Activated CD4-positive, alpha-beta T cell treated with anti-CD3 and anti-CD28 coated beads for 36 hours (primary cell): ENCODE data around the gene PRCD. TPM values are rescaled to one million over a fixed set of nuclear protein-coding genes. Genes with fewer than 3 reads are reported as not detected.

Experiments
- ATAC-seq: fragments of 200-7000 bp; cut with Tn5 transposase; one replicate; pipeline ENCODE4 v1.10.0; 2021; ENCODE audit warnings: mild to moderate bottlenecking, moderate library complexity
- CTCF ChIA-PET: fragments of 350-600 bp; sonication (Branson Sonifier 250); formaldehyde crosslinking; loops from one replicate; lab custom pipeline; 2021; ENCODE audit warnings: antibody characterized with exemption; lab: Charles Lee
- POLR2A ChIA-PET: fragments of 350-600 bp; sonication (Branson Sonifier 250); formaldehyde crosslinking; loops from one replicate; lab custom pipeline; 2021; ENCODE audit warnings: antibody characterized with exemption, inconsistent platforms; lab: Charles Lee
- DNase-seq: peaks from one replicate; pipeline ENCODE4 v3.0.0-alpha.2; 2020
- H3K27ac Mint-ChIP-seq: one replicate; pipeline ENCODE4 v1.8.0; 2021; ENCODE audit warnings: mixed read lengths
- H3K27me3 Mint-ChIP-seq: one replicate; pipeline ENCODE4 v1.8.0; 2021; ENCODE audit warnings: mixed read lengths
- H3K36me3 Mint-ChIP-seq: one replicate; pipeline ENCODE4 v1.8.0; 2021; ENCODE audit warnings: low read depth, mixed read lengths
- H3K4me1 Mint-ChIP-seq: one replicate; pipeline ENCODE4 v1.8.0; 2021; ENCODE audit warnings: mixed read lengths
- H3K4me3 Mint-ChIP-seq: one replicate; pipeline ENCODE4 v1.8.0; 2021; ENCODE audit warnings: mild to moderate bottlenecking, moderate library complexity, mixed read lengths
- H3K9me3 Mint-ChIP-seq: one replicate; pipeline ENCODE4 v1.8.0; 2021; ENCODE audit warnings: low read depth, mixed read lengths
- intact Hi-C, 2 experiments: fragments of 100-400 bp; cut with DNase I in 1 of 2; cut with micrococcal nuclease in 1 of 2; formaldehyde crosslinking; loops; one replicate each; pipeline versions ENCODE4 v1.14.2 to v1.15.1; 2022 to 2024; cut with DNase I, micrococcal nuclease
- total RNA-seq, 2 experiments: library from RNA; stranded (reverse); gene quantifications; one replicate each; pipeline ENCODE4 v1.2.3, GENCODE V29; 2021

The PRCD gene, protein sequence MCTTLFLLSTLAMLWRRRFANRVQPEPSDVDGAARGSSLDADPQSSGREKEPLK
- not detected for total RNA-seq

DNA sequence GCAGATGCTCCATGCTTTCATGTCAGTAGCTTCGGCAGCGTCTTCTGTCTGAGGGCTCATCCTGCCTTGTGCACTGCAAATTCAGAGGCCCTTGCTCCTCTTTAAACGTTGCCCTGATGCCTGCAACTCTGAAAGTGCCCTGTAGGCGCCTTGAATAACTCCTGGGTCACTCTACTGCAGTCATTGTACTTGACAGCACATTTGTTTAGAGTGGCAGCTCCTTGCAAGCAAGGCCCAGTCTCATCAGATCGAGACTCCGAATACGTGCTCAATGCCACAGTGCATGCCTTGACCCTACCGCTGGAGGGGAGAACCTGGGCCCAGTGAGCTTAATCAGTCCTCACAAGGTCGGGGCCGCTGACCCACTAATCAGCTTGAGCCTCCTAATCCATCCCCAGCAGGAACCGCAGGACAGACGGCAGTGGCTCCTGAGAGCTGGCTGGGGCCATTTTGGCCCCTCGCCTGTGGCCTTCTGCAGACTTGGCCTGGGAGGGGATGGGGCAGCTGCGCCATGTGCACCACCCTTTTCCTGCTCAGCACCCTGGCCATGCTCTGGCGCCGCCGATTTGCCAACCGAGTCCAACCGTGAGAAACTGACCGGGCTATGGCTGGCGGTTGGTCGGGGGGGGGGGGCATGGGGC lies at the start of gene PRCD:
PRCD (plus strand) TSS at position 414 of the 641 bp plus-strand sequence; CDS start at position 512, 98 bp downstream.
- ChIA-PET POLR2A (no interaction called here), CTCF (interaction anchor here (0.7 to 2.9 kb wide), 6 partner anchors 12 to 237 kb away, joined by 3 to 12 read pairs (median 3); no protein-coding TSS in a partner anchor)
- no peak within 1 kb of the TSS for H3K4me3 Mint-ChIP-seq
- no peaks in the 10 kb centered on the region for H3K9me3 Mint-ChIP-seq
- intact Hi-C loops, result no loop called here
- no peak within 1 kb of the TSS for H3K27ac Mint-ChIP-seq
- peaks cover 42% of the 10 kb centered on the region for H3K27me3 Mint-ChIP-seq
- no peaks in the 10 kb centered on the region for H3K36me3 Mint-ChIP-seq
- no peaks in the 10 kb centered on the region for H3K4me1 Mint-ChIP-seq
- ATAC-seq (no peak), DNase-seq (no peak)

DNA sequence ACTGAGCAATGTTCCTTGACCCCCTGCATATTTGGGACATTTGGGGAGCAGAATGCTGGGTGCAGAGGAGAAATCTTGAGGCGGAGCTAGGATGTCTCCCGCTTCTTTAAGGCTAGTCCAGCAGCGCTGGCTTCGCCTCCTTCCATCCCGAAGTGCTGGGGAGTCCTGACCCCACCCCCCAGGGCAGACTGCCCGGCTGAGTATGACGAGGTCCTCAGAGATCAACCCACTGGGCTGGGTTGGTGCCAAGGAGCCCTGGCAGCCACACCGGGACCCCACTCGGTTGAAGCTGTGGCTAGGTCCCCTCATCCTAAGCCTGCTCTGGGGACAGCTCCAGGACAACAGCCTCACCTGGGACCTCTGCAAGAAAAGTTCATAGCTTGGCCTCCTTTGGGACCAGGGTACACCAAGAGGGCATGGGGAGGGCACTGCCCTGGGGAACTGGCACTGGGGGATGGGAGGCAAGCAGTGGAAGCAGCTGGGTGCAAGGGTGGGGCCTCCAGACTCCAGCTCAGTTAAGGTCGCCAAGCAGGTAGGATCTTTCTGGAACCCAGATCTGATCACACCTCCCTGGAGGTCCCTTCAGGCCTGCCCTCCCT lies 49.6 kb upstream of the PRCD start:
- intact Hi-C loops, result no loop called here
- H3K4me3 Mint-ChIP-seq, result no peak overlapping the region
- peaks cover 6% of the 10 kb centered on the region for H3K36me3 Mint-ChIP-seq
- POLR2A ChIA-PET, result no interaction called here
- no peaks in the 10 kb centered on the region for H3K9me3 Mint-ChIP-seq
- H3K4me1 Mint-ChIP-seq, result peaks cover 27% of the 10 kb centered on the region
- DNase-seq (no peak), ATAC-seq (no peak)
- CTCF ChIA-PET, result interaction anchor here (0.8 to 1.4 kb wide), 2 partner anchors 12 to 23 kb away, joined by 3 to 4 read pairs; partner anchors contain the start of gene AANAT
- H3K27me3 Mint-ChIP-seq, result no peaks in the 10 kb centered on the region
- H3K27ac Mint-ChIP-seq, result no peak overlapping the region

DNA sequence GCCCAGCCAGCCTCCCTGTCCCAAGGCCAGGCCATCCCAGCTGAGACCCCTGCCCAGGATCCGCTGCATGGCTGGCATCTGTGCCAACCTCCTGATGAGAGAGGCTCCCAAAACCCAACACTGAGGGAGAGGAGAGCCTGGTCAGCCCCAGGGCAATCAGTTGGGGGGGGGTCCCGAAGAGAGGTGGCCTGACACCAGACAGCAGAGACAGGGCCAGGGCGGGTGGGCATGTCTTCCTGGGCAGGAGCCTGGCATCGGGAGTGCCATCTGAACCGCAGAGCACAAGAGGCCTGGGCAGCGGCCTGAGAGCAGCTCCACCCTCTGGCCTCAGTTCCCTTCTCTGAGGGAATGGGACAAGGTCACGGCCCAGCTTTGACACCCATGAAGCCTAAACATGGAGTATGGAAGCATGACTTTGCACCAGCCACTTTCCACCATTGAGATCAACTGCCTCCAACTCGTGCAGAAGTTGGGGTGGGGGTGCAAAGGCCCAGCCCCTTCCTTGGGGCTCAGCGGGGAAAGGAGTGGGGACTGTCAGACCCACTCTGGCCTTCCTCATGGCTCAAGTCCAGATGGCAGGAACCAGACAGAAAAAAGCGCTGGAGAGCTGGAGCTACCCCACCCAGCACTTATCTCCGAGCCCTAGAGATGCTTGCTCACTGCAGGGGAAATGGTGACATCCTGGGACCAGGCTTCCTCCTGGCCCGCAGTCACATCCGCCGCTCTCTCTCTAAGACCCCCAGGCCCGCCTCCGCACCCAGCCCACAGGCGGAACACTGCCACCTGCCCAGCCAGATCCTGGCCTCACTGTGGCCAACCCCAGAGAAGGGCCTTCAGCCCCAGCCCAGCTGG lies 48.3 kb upstream of the PRCD start:
- Mint-ChIP-seq H3K4me3 (no peak overlapping the region), H3K4me1 (peaks cover 27% of the 10 kb centered on the region), H3K27ac (peak overlapping the region; percentile 78), H3K36me3 (peaks cover 3% of the 10 kb centered on the region), H3K9me3 (no peaks in the 10 kb centered on the region), H3K27me3 (no peaks in the 10 kb centered on the region)
- POLR2A ChIA-PET, result no interaction called here
- no peak for DNase-seq
- CTCF ChIA-PET, result interaction anchor here (0.8 to 1.5 kb wide), 6 partner anchors 8 to 475 kb away, joined by 3 to 6 read pairs (median 5); partner anchors contain the start of gene UBE2O
- ATAC-seq, result no peak
- intact Hi-C loops, result no loop called here

DNA sequence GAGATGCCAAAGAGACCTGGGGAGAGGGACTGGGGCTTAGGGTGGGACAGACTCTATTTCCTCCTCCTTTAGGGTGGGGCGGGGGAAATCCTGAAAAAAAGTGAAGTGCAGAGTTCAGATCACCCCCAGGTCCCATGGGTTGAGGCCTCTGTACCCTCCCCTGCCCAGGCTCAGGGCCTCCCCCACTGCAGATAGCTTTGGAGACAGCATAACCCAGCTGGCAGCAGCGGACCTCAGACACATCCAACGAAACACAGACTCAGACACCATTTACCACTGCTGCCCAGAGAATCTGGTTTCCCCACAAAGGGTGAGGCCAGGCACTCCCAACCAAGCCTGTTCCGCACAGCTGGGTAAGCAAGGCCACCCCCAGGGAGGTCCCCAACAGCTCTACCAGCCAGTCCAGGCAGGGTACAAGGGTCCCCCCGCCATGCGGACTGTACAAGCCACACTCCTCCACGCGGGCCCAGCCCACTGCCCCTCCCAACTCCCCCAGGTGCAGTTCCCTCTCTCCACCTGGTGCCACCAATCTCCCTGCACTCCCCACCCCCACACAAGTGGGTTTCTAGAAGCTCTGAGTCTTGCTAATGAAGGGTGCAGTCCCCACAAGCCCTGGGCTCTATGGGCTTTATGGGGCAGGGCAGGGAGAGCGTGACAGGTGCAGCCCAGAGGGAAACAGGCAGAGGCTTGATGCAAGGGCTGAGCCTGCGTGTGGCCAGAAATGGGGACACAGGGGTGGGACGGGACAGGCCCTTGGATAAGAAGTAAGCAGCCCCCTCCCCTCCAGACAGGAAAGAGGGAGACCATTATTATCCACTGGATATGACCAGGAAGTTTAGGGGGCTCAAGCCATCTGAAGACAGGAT lies 47.5 kb upstream of the PRCD start:
- DNase-seq (peak; percentile 52), ATAC-seq (peak; percentile 47)
- ChIA-PET CTCF (interaction anchor here (0.6 to 2.7 kb wide), 15 partner anchors 7 to 132 kb away, joined by 3 to 14 read pairs (median 6); partner anchors contain the start of genes AANAT and UBE2O), POLR2A (interaction anchor here (0.6 to 1.1 kb wide), 2 partner anchors 15 to 65 kb away, joined by 3 read pairs; no protein-coding TSS in a partner anchor)
- Mint-ChIP-seq H3K27me3 (no peaks in the 10 kb centered on the region), H3K36me3 (peaks cover 6% of the 10 kb centered on the region), H3K27ac (peak overlapping the region; percentile 81), H3K9me3 (no peaks in the 10 kb centered on the region), H3K4me1 (peaks cover 31% of the 10 kb centered on the region), H3K4me3 (peak overlapping the region; percentile 48)
- intact Hi-C loops, result no loop called here

DNA sequence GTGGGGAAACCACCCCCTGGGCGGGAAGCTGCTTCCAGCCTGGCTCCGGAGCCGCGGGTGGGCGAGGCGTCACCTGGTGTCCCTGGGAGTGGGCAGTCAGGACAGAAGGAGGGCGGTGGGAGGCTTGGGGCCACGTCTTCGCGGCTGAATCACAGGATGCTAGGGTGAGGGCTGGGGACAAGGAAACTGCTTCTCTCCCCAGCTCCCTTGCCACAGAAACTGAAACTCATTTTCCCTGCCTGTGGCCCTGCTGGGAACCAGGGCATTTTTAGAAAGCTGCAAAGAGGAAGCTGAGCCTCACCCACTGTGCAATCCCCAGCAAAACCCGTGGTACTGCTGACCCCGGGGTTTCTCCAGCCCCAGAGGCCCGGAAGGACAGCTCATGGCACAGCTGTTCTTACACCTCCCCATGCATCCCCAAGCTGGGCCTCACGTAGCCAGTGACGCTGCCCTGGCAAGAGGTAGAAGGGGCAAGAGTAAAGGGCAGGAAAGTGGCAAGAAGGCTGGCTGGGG lies 46.8 kb upstream of the PRCD start:
- CTCF ChIA-PET, result interaction anchor here (0.7 to 2.7 kb wide), 12 partner anchors 9 to 891 kb away, joined by 3 to 14 read pairs (median 6); partner anchors contain the start of gene AANAT
- Mint-ChIP-seq H3K27me3 (no peaks in the 10 kb centered on the region), H3K36me3 (peaks cover 2% of the 10 kb centered on the region), H3K27ac (peak overlapping the region; percentile 81), H3K4me1 (peaks cover 34% of the 10 kb centered on the region), H3K9me3 (no peaks in the 10 kb centered on the region), H3K4me3 (peak overlapping the region; percentile 48)
- intact Hi-C loops, result loop anchor here in 1 of 2 experiments (1.0 kb wide), 1 partner anchor 8 kb away; the partner anchor contains the start of gene RHBDF2
- ATAC-seq (peak; percentile 80), DNase-seq (peak; percentile 78)
- POLR2A ChIA-PET, result interaction anchor here (0.6 to 1.1 kb wide), 2 partner anchors 14 to 64 kb away, joined by 3 read pairs; no protein-coding TSS in a partner anchor

DNA sequence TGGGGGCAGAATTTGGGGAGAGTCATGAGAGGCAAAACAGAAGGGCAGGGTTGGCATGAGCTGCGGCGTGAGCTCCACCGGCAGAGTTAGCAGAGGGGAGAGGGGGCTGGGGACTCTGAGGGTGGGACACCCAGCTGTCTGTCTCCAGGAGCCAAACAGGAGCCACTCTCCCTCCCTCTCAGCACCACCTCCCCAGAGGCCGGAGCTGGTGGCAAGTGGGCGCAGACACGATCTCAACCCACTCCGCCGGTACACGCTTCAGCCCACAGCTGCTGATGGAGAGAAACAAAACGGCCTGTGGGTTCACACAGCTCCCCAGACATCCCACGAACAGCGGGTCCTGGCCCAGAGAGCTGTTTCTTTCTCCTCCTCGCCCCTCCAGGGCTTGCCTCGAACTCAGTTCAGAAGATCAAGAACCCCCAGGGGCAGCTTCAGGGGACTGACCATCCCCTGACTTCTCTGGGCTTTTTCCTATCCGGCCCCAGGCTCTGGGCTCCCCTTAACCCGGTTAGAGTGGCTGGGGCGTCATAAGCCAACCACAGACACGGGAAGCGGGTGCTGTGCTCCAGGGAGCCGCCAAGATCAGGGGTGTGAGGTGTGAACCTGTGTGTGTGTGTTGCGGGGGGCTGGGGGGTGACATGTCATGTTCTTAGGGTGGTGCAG lies 46.2 kb upstream of the PRCD start:
- DNase-seq (peak; percentile 35), ATAC-seq (peak; percentile 10)
- H3K9me3 Mint-ChIP-seq, result no peaks in the 10 kb centered on the region
- POLR2A ChIA-PET, result interaction anchor here (0.6 to 1.1 kb wide), 2 partner anchors 14 to 1437 kb away, joined by 3 to 4 read pairs; no protein-coding TSS in a partner anchor
- H3K27me3 Mint-ChIP-seq, result no peaks in the 10 kb centered on the region
- H3K27ac Mint-ChIP-seq, result peak overlapping the region; percentile 81
- peaks cover 37% of the 10 kb centered on the region for H3K4me1 Mint-ChIP-seq
- H3K4me3 Mint-ChIP-seq, result peak overlapping the region; percentile 48
- intact Hi-C loops, result loop anchor here in 1 of 2 experiments (1.0 kb wide), 1 partner anchor 8 kb away; the partner anchor contains the start of gene RHBDF2
- peaks cover 2% of the 10 kb centered on the region for H3K36me3 Mint-ChIP-seq
- CTCF ChIA-PET, result interaction anchor here (0.5 to 2.7 kb wide), 12 partner anchors 8 to 891 kb away, joined by 3 to 14 read pairs (median 6); partner anchors contain the start of gene AANAT

DNA sequence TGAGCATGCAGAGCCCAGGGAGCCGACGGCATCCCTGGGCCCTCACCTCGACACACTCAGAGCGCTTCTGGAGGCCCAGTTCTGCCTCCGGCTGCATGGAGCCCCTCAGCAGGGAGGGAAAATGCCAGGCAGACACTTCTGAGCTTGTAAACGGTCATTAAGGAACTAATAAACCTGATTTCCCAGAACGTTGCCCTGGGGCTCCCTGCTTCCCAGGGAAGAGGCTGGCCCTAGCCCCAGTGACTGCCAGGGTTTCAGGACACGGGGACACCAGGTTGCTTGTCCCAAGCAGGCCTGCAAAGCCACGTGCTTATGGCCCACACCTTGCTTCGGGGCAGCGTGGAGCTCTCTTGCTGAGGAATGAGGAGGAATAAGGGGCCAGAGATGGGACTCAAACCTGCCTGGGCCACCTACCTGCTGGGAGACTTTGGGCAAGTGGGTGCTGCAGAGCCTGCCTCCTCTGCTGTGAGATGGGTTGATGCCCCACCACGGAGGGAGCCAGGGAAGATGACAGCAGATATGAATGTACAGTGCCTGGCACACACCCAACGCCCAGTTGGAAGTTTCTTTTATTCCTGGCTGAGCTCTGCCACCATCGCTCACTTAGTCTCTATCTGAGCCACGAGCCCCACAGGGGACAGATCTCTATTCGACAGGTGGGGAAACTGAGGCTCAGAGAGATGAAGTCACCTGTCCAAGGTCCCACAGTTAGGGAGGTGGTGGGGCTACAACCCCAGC lies 44.0 kb upstream of the PRCD start:
- Mint-ChIP-seq H3K27me3 (no peaks in the 10 kb centered on the region), H3K36me3 (peaks cover 2% of the 10 kb centered on the region), H3K4me3 (no peak overlapping the region), H3K27ac (no peak overlapping the region), H3K4me1 (peaks cover 48% of the 10 kb centered on the region), H3K9me3 (no peaks in the 10 kb centered on the region)
- ChIA-PET POLR2A (no interaction called here), CTCF (interaction anchor here (0.7 to 1.5 kb wide), 2 partner anchors 11 to 249 kb away, joined by 3 to 4 read pairs; no protein-coding TSS in a partner anchor)
- ATAC-seq (no peak), DNase-seq (no peak)
- intact Hi-C loops, result no loop called here

- H3K27me3 Mint-ChIP-seq, result no peaks in the 10 kb centered on the region
- ATAC-seq, result no peak
- peaks cover 2% of the 10 kb centered on the region for H3K36me3 Mint-ChIP-seq
- intact Hi-C loops, result no loop called here
- H3K27ac Mint-ChIP-seq, result no peak overlapping the region
- DNase-seq, result no peak
- H3K9me3 Mint-ChIP-seq, result no peaks in the 10 kb centered on the region
- peaks cover 48% of the 10 kb centered on the region for H3K4me1 Mint-ChIP-seq
- ChIA-PET POLR2A (no interaction called here), CTCF (interaction anchor here (0.7 to 1.5 kb wide), 2 partner anchors 11 to 249 kb away, joined by 3 to 4 read pairs; no protein-coding TSS in a partner anchor)
- H3K4me3 Mint-ChIP-seq, result no peak overlapping the region
Measured at GRCh38 chr17:76496464-76496863, 43.4 kb upstream of the PRCD start.

GRCh38 chr17:76497699-76497978 lies 42.2 kb upstream of the PRCD start:
- H3K4me1 Mint-ChIP-seq, result peaks cover 43% of the 10 kb centered on the region
- DNase-seq (no peak), ATAC-seq (no peak)
- POLR2A ChIA-PET, result no interaction called here
- CTCF ChIA-PET, result interaction anchor here (0.5 to 1.6 kb wide), 2 partner anchors 10 to 321 kb away, joined by 3 to 5 read pairs; no protein-coding TSS in a partner anchor
- intact Hi-C loops, result no loop called here
- H3K27ac Mint-ChIP-seq, result no peak overlapping the region
- H3K4me3 Mint-ChIP-seq, result no peak overlapping the region
- H3K27me3 Mint-ChIP-seq, result no peaks in the 10 kb centered on the region
- peaks cover 2% of the 10 kb centered on the region for H3K36me3 Mint-ChIP-seq
- H3K9me3 Mint-ChIP-seq, result no peaks in the 10 kb centered on the region
